H1 (cell line): Measurements from ENCODE around the gene ANKRD29. TPM values are rescaled to one million over a fixed set of nuclear protein-coding genes. Genes with fewer than 3 reads are reported as not detected.

Experiments used
- CTCF ChIA-PET: fragments of 300-600 bp; sonication (Branson Sonifier 250); formaldehyde crosslinking; loops from one replicate; lab custom pipeline; 2021; ENCODE audit not compliant: partially characterized antibody; lab: Charles Lee
- POLR2A ChIA-PET: fragments of 300-600 bp; sonication (Branson Sonifier 250); formaldehyde crosslinking; loops from one replicate; lab custom pipeline; 2021; ENCODE audit warnings: inconsistent platforms; ENCODE audit not compliant: partially characterized antibody; lab: Charles Lee
- DNase-seq, 2 experiments: peaks; one replicate each; pipeline versions ENCODE4 v3.0.0 to v3.0.0-alpha.2; 2010 to 2022; ENCODE audit warnings: low spot score in 2 of 2, low read depth in 1 of 2, mixed read lengths in 1 of 2
- FAIRE-seq: peaks from 2 replicates; lab custom pipeline; 2011; peaks lifted over from hg19 to GRCh38; lab: Jason Lieb, UNC
- H2AFZ ChIP-seq: 2 replicates; pipeline ENCODE4 v1.8.1; 2012; ENCODE audit warnings: low read length, inconsistent platforms
- H2AK5ac ChIP-seq: 2 replicates; pipeline ENCODE4 v1.6.1; 2013; ENCODE audit warnings: low read depth, low read length
- H2BK120ac ChIP-seq: replicated peaks from 2 replicates; pipeline ENCODE3; 2013; ENCODE audit warnings: low read depth, low read length, inconsistent platforms
- H2BK12ac ChIP-seq: 2 replicates; pipeline ENCODE4 v1.6.1; 2013; ENCODE audit warnings: low read depth, low read length
- H2BK15ac ChIP-seq: 2 replicates; pipeline ENCODE4 v1.6.1; 2013; ENCODE audit warnings: low read length
- H2BK20ac ChIP-seq: 2 replicates; pipeline ENCODE4 v1.6.1; 2013; ENCODE audit warnings: low read length
- H2BK5ac ChIP-seq: 2 replicates; pipeline ENCODE4 v1.6.1; 2013; ENCODE audit warnings: low read depth, low read length
- H3K14ac ChIP-seq: 2 replicates; pipeline ENCODE4 v1.6.1; 2013; ENCODE audit warnings: inconsistent platforms; ENCODE audit not compliant: insufficient read length
- H3K18ac ChIP-seq: 2 replicates; pipeline ENCODE4 v1.6.1; 2013; ENCODE audit warnings: low read length; ENCODE audit errors: extremely low read depth
- H3K23ac ChIP-seq: 2 replicates; pipeline ENCODE4 v1.6.1; 2013; ENCODE audit warnings: inconsistent platforms; ENCODE audit not compliant: insufficient read length
- H3K23me2 ChIP-seq: 2 replicates; pipeline ENCODE4 v1.6.1; 2013; ENCODE audit warnings: low read depth, low read length
- H3K27ac ChIP-seq: 2 replicates; pipeline ENCODE4 v1.6.1; 2011; ENCODE audit warnings: low read depth, low read length, inconsistent platforms
- H3K27me3 ChIP-seq, 4 experiments: replicated peaks in 1 of 4; 1 replicate in 1 of 4; 2 replicates in 3 of 4; pipeline versions ENCODE4 v1.6.1 to v1.8.1; 2011 to 2013; ENCODE audit warnings: low read length in 3 of 4, mild to moderate bottlenecking in 3 of 4, inconsistent platforms in 2 of 4, mixed read lengths in 2 of 4, moderate library complexity in 1 of 4; ENCODE audit not compliant: control insufficient read depth in 3 of 4, insufficient read depth in 3 of 4; ENCODE audit errors: extremely low read depth in 1 of 4
- H3K36me3 ChIP-seq, 4 experiments: 2 replicates each; pipeline versions ENCODE4 v1.6.1 to v1.8.1; 2011 to 2013; ENCODE audit warnings: mild to moderate bottlenecking in 4 of 4, low read length in 3 of 4, moderate library complexity in 2 of 4, control low read depth in 1 of 4, inconsistent platforms in 1 of 4; ENCODE audit not compliant: insufficient read depth in 4 of 4, control insufficient read depth in 2 of 4
- H3K4ac ChIP-seq: replicated peaks from 2 replicates; pipeline ENCODE3; 2013; ENCODE audit warnings: low read length, low read depth, mixed read lengths, inconsistent platforms; ENCODE audit not compliant: insufficient read length
- H3K4me1 ChIP-seq, 4 experiments: replicated peaks in 1 of 4; 1 replicate in 1 of 4; 2 replicates in 3 of 4; pipeline versions ENCODE4 v1.6.1 to v1.8.1; 2011 to 2013; ENCODE audit warnings: low read length in 3 of 4, inconsistent platforms in 2 of 4, mixed read lengths in 1 of 4; ENCODE audit not compliant: insufficient read depth in 4 of 4, control insufficient read depth in 3 of 4
- H3K4me2 ChIP-seq, 2 experiments: 2 replicates each; pipeline versions ENCODE4 v1.6.1 to v1.8.1; 2011 to 2013; ENCODE audit warnings: low read depth in 2 of 2, low read length in 2 of 2, control low read depth in 1 of 2, inconsistent platforms in 1 of 2, mild to moderate bottlenecking in 1 of 2; ENCODE audit not compliant: insufficient read depth in 1 of 2
- H3K4me3 ChIP-seq, 4 experiments: fragments of 200-600, 300-600 bp in 1 of 4; sonication (generic), shearing (Covaris generic), sonication (Bioruptor Twin) in 1 of 4; 2 replicates each; pipeline versions ENCODE4 v1.5.1 to v1.8.1; 2011 to 2016; ENCODE audit warnings: low read length in 4 of 4, low read depth in 3 of 4, control low read depth in 2 of 4, inconsistent platforms in 2 of 4, mild to moderate bottlenecking in 2 of 4, mixed read lengths in 1 of 4, moderate library complexity in 1 of 4; ENCODE audit not compliant: insufficient read depth in 2 of 4; ENCODE audit errors: extremely low read depth in 1 of 4
- H3K56ac ChIP-seq: replicated peaks from 2 replicates; pipeline ENCODE3; 2013; ENCODE audit warnings: low read depth, mild to moderate bottlenecking, mixed read lengths, low read length, inconsistent platforms; ENCODE audit not compliant: insufficient read length
- H3K79me1 ChIP-seq: 2 replicates; pipeline ENCODE4 v1.6.1; 2013; ENCODE audit warnings: low read depth, low read length, control low read depth
- H3K79me2 ChIP-seq, 2 experiments: 2 replicates each; pipeline versions ENCODE4 v1.6.1 to v1.8.1; 2012 to 2013; ENCODE audit warnings: low read length in 2 of 2, mild to moderate bottlenecking in 2 of 2, inconsistent platforms in 1 of 2; ENCODE audit not compliant: insufficient read depth in 2 of 2, control insufficient read depth in 1 of 2
- H3K9ac ChIP-seq, 4 experiments: replicated peaks in 1 of 4; 1 replicate in 1 of 4; 2 replicates in 3 of 4; pipeline versions ENCODE4 v1.6.1 to v1.8.1; 2011 to 2013; ENCODE audit warnings: low read depth in 3 of 4, low read length in 3 of 4, control low read depth in 2 of 4, mild to moderate bottlenecking in 2 of 4, moderate library complexity in 2 of 4, inconsistent platforms in 1 of 4; ENCODE audit errors: extremely low read depth in 1 of 4
- H3K9me3 ChIP-seq, 2 experiments: 2 replicates each; pipeline versions ENCODE4 v1.6.1 to v1.8.1; 2012 to 2013; ENCODE audit warnings: mild to moderate bottlenecking in 2 of 2, moderate library complexity in 2 of 2, control low read depth in 1 of 2, inconsistent platforms in 1 of 2, low read depth in 1 of 2, low read length in 1 of 2, mixed read lengths in 1 of 2; ENCODE audit not compliant: insufficient read depth in 2 of 2
- H4K20me1 ChIP-seq, 2 experiments: replicated peaks in 1 of 2; 2 replicates each; pipeline versions ENCODE3 to v1.8.1; 2011 to 2013; ENCODE audit warnings: inconsistent platforms in 2 of 2, low read length in 2 of 2, mild to moderate bottlenecking in 1 of 2; ENCODE audit not compliant: insufficient read depth in 2 of 2, control insufficient read depth in 1 of 2
- H4K5ac ChIP-seq: 2 replicates; pipeline ENCODE4 v1.6.1; 2013; ENCODE audit warnings: low read length, low read depth, mixed read lengths, inconsistent platforms; ENCODE audit not compliant: insufficient read length
- H4K8ac ChIP-seq: 2 replicates; pipeline ENCODE4 v1.8.0; 2013; ENCODE audit warnings: mild to moderate bottlenecking, moderate library complexity, low read length, inconsistent platforms; ENCODE audit not compliant: insufficient read depth; ENCODE audit errors: extremely low read depth
- H4K91ac ChIP-seq: replicated peaks from 2 replicates; pipeline ENCODE3; 2013; ENCODE audit warnings: low read length, mixed read lengths, inconsistent platforms; ENCODE audit not compliant: insufficient read length
- WGBS, 2 experiments: shearing (Covaris generic) in 1 of 2; methylation state at CpG; one replicate each; pipeline versions ENCODE4 v1.1.6 to v1.1.7; 2013 to 2015; ENCODE audit warnings: low lambda C conversion rate in 2 of 2, mixed read lengths in 2 of 2, inconsistent platforms in 1 of 2, low coverage in 1 of 2, missing lambda C conversion rate in 1 of 2; ENCODE audit not compliant: insufficient replicate concordance in 2 of 2, insufficient coverage in 1 of 2, insufficient read length in 1 of 2; ENCODE audit errors: extremely low coverage in 1 of 2, missing lambda C conversion rate in 1 of 2; 5-methylcytosine and 5-hydroxymethylcytosine counted together
- polyA plus RNA-seq, 7 experiments: library from polyadenylated mRNA; depleted of rRNA in 3 of 7; stranded (reverse) in 5 of 7; unstranded in 2 of 7; fragments of >200 nt in 5 of 7; fragments of 200-250 nt in 2 of 7; gene quantifications; 1 replicate in 5 of 7; 2 replicates in 1 of 7; 4 replicates in 1 of 7; pipeline versions ENCODE4 v1.2.1 to v1.2.3, GENCODE V29; 2011 to 2013; ENCODE audit warnings: missing spikeins in 2 of 7, mixed read lengths in 2 of 7
- total RNA-seq: library from RNA; stranded (reverse); fragmentation: NEBNext Ultra II Directional; extraction: Animal tissue kit (Norgen Biotek cat#: 25700); gene quantifications from 2 replicates; pipeline ENCODE4 v1.2.1, GENCODE V29; 2021
- TF ChIP-seq, protein P1 (sequence below): IDR thresholded peaks from 2 replicates; pipeline ENCODE4 v1.6.1; 2011; ENCODE audit warnings: low read length, improper control_type of control experiment

The ANKRD29 gene
- total and polyA plus RNA-seq, 2 of the 8 experiments (the other 6 are each of a cell fraction or from before 2014, with no cell fraction given), result 3.0 to 7.3 TPM

- H3K4me3 ChIP-seq, result no peak overlapping the region
- H4K91ac ChIP-seq, result no peak overlapping the region
- no peak overlapping the region for H2BK12ac ChIP-seq
- H3K56ac ChIP-seq, result no peak overlapping the region
- CTCF ChIA-PET, result interaction anchor here (0.9 to 2.2 kb wide), 4 partner anchors 10 to 17 kb away, joined by 3 to 7 read pairs (median 4); no protein-coding TSS in a partner anchor
- no peaks in the 10 kb centered on the region for H3K79me1 ChIP-seq
- no peak overlapping the region for H4K8ac ChIP-seq
- no peak overlapping the region for H2BK20ac ChIP-seq
- H2AK5ac ChIP-seq, result no peak overlapping the region
- 89% methylated on average over 2 of the region's 2 CpGs; no CpG with 5 or more reads in 1 of the 2 experiments for WGBS, 2 experiments
- TF ChIP-seq, protein P1, sequence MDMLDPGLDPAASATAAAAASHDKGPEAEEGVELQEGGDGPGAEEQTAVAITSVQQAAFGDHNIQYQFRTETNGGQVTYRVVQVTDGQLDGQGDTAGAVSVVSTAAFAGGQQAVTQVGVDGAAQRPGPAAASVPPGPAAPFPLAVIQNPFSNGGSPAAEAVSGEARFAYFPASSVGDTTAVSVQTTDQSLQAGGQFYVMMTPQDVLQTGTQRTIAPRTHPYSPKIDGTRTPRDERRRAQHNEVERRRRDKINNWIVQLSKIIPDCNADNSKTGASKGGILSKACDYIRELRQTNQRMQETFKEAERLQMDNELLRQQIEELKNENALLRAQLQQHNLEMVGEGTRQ, result no peak
- no peak overlapping the region for H3K23ac ChIP-seq
- no peak overlapping the region for H3K14ac ChIP-seq
- H3K4ac ChIP-seq, result no peak overlapping the region
- H2BK120ac ChIP-seq, result no peak overlapping the region
- no peaks in the 10 kb centered on the region for H3K9me3 ChIP-seq
- no peak overlapping the region for H3K9ac ChIP-seq
- no peak overlapping the region for H3K4me2 ChIP-seq
- POLR2A ChIA-PET, result interaction anchor here (0.7 kb wide), 1 partner anchor 10 kb away, joined by 4 read pairs; no protein-coding TSS in a partner anchor
- no peaks in the 10 kb centered on the region for H3K79me2 ChIP-seq
- FAIRE-seq (no peak), DNase-seq (no peak)
- H2BK15ac ChIP-seq, result no peak overlapping the region
- no peak overlapping the region for H3K18ac ChIP-seq
- no peak overlapping the region for H2AFZ ChIP-seq
- H2BK5ac ChIP-seq, result no peak overlapping the region
- no peak overlapping the region for H3K27ac ChIP-seq
- H4K20me1 ChIP-seq, result no peaks in the 10 kb centered on the region
- H3K4me1 ChIP-seq, result no peaks in the 10 kb centered on the region
- H3K23me2 ChIP-seq, result no peaks in the 10 kb centered on the region
- H3K27me3 ChIP-seq, result no peaks in the 10 kb centered on the region; a peak in 1 of 7 replicates
- no peaks in the 10 kb centered on the region for H3K36me3 ChIP-seq
- no peak overlapping the region for H4K5ac ChIP-seq
Measured at GRCh38 chr18:23608211-23608610, 54.5 kb downstream of the ANKRD29 start.
